ENCODE measurements around the gene MCF2L. TPM values are rescaled to one million over a fixed set of nuclear protein-coding genes. Genes with fewer than 3 reads are reported as not detected.
"Not testable (repeated sequence)": the region's sequence is repeated elsewhere in the genome, so short reads cannot be mapped to it uniquely, and the experiment has no call there.

The MCF2L gene
- total RNA-seq, 1 donor from 2014 or later: 5.6 TPM

- TF ChIP-seq CTCF (IDR thresholded peaks at IDR 0.05): peak; percentile 92
- no peaks in the 10 kb centered on the region for H3K9me3 Mint-ChIP-seq (ENCODE audit: unreplicated experiment)
- H3K27ac Mint-ChIP-seq (ENCODE audit: unreplicated experiment): no peak overlapping the region
- H3K36me3 Mint-ChIP-seq (ENCODE audit: unreplicated experiment): no peaks in the 10 kb centered on the region
- H3K4me1 Mint-ChIP-seq (ENCODE audit: unreplicated experiment): peaks cover 1% of the 10 kb centered on the region
- no peak overlapping the region for H3K4me3 Mint-ChIP-seq (ENCODE audit: unreplicated experiment)
- H3K27me3 Mint-ChIP-seq (ENCODE audit: unreplicated experiment): peaks cover 15% of the 10 kb centered on the region
- DNase-seq (ENCODE audit: extremely low spot score, unreplicated experiment): no peak
These were observed 60.7 kb downstream of the MCF2L start for GRCh38 chr13:113029487-113030258.

GRCh38 chr13:113030259-113030640, 61.2 kb downstream of the MCF2L start:
- H3K4me3 Mint-ChIP-seq (ENCODE audit: unreplicated experiment); H3K9me3 Mint-ChIP-seq (ENCODE audit: unreplicated experiment); DNase-seq (ENCODE audit: extremely low spot score, unreplicated experiment); H3K36me3 Mint-ChIP-seq (ENCODE audit: unreplicated experiment); H3K4me1 Mint-ChIP-seq (ENCODE audit: unreplicated experiment); H3K27ac Mint-ChIP-seq (ENCODE audit: unreplicated experiment): not testable (repeated sequence)
- H3K27me3 Mint-ChIP-seq (ENCODE audit: unreplicated experiment): peaks cover 15% of the 10 kb centered on the region

- TF ChIP-seq CTCF (IDR thresholded peaks at IDR 0.05): no peak
- H3K4me3 Mint-ChIP-seq (ENCODE audit: unreplicated experiment): no peak overlapping the region
- peaks cover 4% of the 10 kb centered on the region for H3K4me1 Mint-ChIP-seq (ENCODE audit: unreplicated experiment)
- no peak overlapping the region for H3K27ac Mint-ChIP-seq (ENCODE audit: unreplicated experiment)
- no peaks in the 10 kb centered on the region for H3K9me3 Mint-ChIP-seq (ENCODE audit: unreplicated experiment)
- DNase-seq (ENCODE audit: extremely low spot score, unreplicated experiment): no peak
- peaks cover 15% of the 10 kb centered on the region for H3K27me3 Mint-ChIP-seq (ENCODE audit: unreplicated experiment)
- no peaks in the 10 kb centered on the region for H3K36me3 Mint-ChIP-seq (ENCODE audit: unreplicated experiment)
These were observed 62.5 kb downstream of the MCF2L start for GRCh38 chr13:113031465-113031864.

- Mint-ChIP-seq H3K4me3 (ENCODE audit: unreplicated experiment) (no peak overlapping the region), H3K9me3 (ENCODE audit: unreplicated experiment) (no peaks in the 10 kb centered on the region), H3K36me3 (ENCODE audit: unreplicated experiment) (no peaks in the 10 kb centered on the region), H3K4me1 (ENCODE audit: unreplicated experiment) (peaks cover 4% of the 10 kb centered on the region), H3K27me3 (ENCODE audit: unreplicated experiment) (peaks cover 11% of the 10 kb centered on the region), H3K27ac (ENCODE audit: unreplicated experiment) (no peak overlapping the region)
- TF ChIP-seq CTCF (IDR thresholded peaks at IDR 0.05): no peak
- DNase-seq (ENCODE audit: extremely low spot score, unreplicated experiment): no peak
These were observed 63.3 kb downstream of the MCF2L start for GRCh38 chr13:113032291-113032690.

GRCh38 chr13:113033054-113033850, 64.2 kb downstream of the MCF2L start:
- no peak overlapping the region for H3K27ac Mint-ChIP-seq (ENCODE audit: unreplicated experiment)
- no peak for TF ChIP-seq CTCF (IDR thresholded peaks at IDR 0.05)
- no peak overlapping the region for H3K4me3 Mint-ChIP-seq (ENCODE audit: unreplicated experiment)
- H3K27me3 Mint-ChIP-seq (ENCODE audit: unreplicated experiment): peaks cover 13% of the 10 kb centered on the region
- no peak for DNase-seq (ENCODE audit: extremely low spot score, unreplicated experiment)
- peaks cover 4% of the 10 kb centered on the region for H3K9me3 Mint-ChIP-seq (ENCODE audit: unreplicated experiment)
- peaks cover 4% of the 10 kb centered on the region for H3K36me3 Mint-ChIP-seq (ENCODE audit: unreplicated experiment)
- H3K4me1 Mint-ChIP-seq (ENCODE audit: unreplicated experiment): peaks cover 4% of the 10 kb centered on the region

Measured in osteocyte (in vitro differentiated cells).